A549 treated with CpdA at 1 μM for 4 hours (cell line): ENCODE measurements around the gene EMILIN2. TPM values are rescaled to one million over a fixed set of nuclear protein-coding genes. Genes with fewer than 3 reads are reported as not detected.

ENCODE experiments used
- total RNA-seq: library from RNA; stranded (reverse); fragments of 200-300 nt; extraction: Qiagen RNA extraction; gene quantifications from 5 replicates; pipeline ENCODE4 v1.2.3, GENCODE V29; 2022; ENCODE audit warnings: low read depth

The EMILIN2 gene
- 7.0 to 12.8 TPM (median 12.2 TPM) in 5 replicates for total RNA-seq

GRCh38 chr18:2846636-2847316 lies at the start of gene EMILIN2:
Gene EMILIN2, plus strand, starts transcription at chr18:2847006. Its CDS starts 183 bp downstream, at chr18:2847189.

Other genes starting within 250 kb of the EMILIN2 start
- gene SMCHD1, start 191.3 kb upstream of the EMILIN2 start, total RNA-seq, result 14.3 to 22.7 TPM (median 15.8 TPM) in 5 replicates
- gene LPIN2, start 166.1 kb downstream of the EMILIN2 start, total RNA-seq, result 12.2 to 15.9 TPM (median 14.7 TPM) in 5 replicates